ENCODE results near the gene LGALS7B. TPM values are rescaled to one million over a fixed set of nuclear protein-coding genes. Genes with fewer than 3 reads are reported as not detected.

Gene LGALS7B
- total RNA-seq, 2 experiments from 2014 or later = not detected

- Histone ChIP-seq H3K4me3 (ENCODE audit: low read length) (peak overlapping the region; percentile 73), H3K4me1 (ENCODE audit: insufficient read depth, low read length) (peaks cover 34% of the 10 kb centered on the region), H3K27me3 (ENCODE audit: control insufficient read depth in 1 of 2, insufficient read depth in 2 of 2, low read length in 2 of 2) (no peaks in the 10 kb centered on the region), H3K9me3 (ENCODE audit: control insufficient read depth in 1 of 2, insufficient read depth in 1 of 2, low read length in 2 of 2) (no peaks in the 10 kb centered on the region), H3K36me3 (ENCODE audit: insufficient read depth, low read length) (peaks cover 40% of the 10 kb centered on the region), H3K27ac (ENCODE audit: low read depth in 1 of 2, low read length in 2 of 2) (peak overlapping the region; percentile 69 to 74)
- ChIA-PET CTCF (interaction anchor here (0.6 to 2.9 kb wide), 7 partner anchors 11 to 195 kb away, joined by 3 to 15 read pairs (median 5); partner anchors contain the start of genes MRPS12 and SARS2), POLR2A (interaction anchor here (0.9 to 3.5 kb wide), 15 partner anchors 10 to 457 kb away, joined by 3 to 61 read pairs (median 11); partner anchors contain the start of genes ACTN4, FAM98C, HNRNPL and MRPS12)
- peak overlapping the region; percentile 92 for H3K27ac Mint-ChIP-seq
- no peaks in the 10 kb centered on the region for H3K9me3 Mint-ChIP-seq
- peaks cover 58% of the 10 kb centered on the region for H3K36me3 Mint-ChIP-seq (ENCODE audit: low read depth)
- peak; percentile 7 for ATAC-seq (ENCODE audit: poor library complexity)
- peak in 3 of 14 experiments; percentile 7 to 61 (median 44) for DNase-seq
- H3K4me3 Mint-ChIP-seq = peak overlapping the region; percentile 94
- H3K4me1 Mint-ChIP-seq (ENCODE audit: low read depth) = peaks cover 39% of the 10 kb centered on the region
- intact Hi-C loops (cut with DNase I, micrococcal nuclease) = loop anchor here (1.0 to 5.0 kb wide), 6 partner anchors 18 to 68 kb away; partner anchors contain the start of genes HNRNPL (in 1 of the 2), LGALS7B (in 1 of the 2), NFKBIB (in 1 of the 2) and SIRT2 (in 1 of the 2)
- TF ChIP-seq CTCF (IDR thresholded peaks at IDR 0.05) = no peak
- H3K27me3 Mint-ChIP-seq = no peaks in the 10 kb centered on the region
These were observed 42.2 kb downstream of the LGALS7B start for GRCh38 chr19:38831142-38831605.

- no peak overlapping the region for H3K27ac Mint-ChIP-seq
- DNase-seq = no peak
- peaks cover 23% of the 10 kb centered on the region for H3K4me1 Mint-ChIP-seq (ENCODE audit: low read depth)
- no peaks in the 10 kb centered on the region for H3K9me3 Mint-ChIP-seq
- POLR2A ChIA-PET = interaction anchor here (1.3 to 3.5 kb wide), 4 partner anchors 9 to 16 kb away, joined by 3 to 61 read pairs (median 20); partner anchors contain the start of gene HNRNPL
- ATAC-seq (ENCODE audit: poor library complexity) = no peak
- CTCF ChIA-PET = interaction anchor here (0.6 to 1.7 kb wide), 2 partner anchors 16 to 63 kb away, joined by 3 to 8 read pairs; no protein-coding TSS in a partner anchor
- H3K4me3 Mint-ChIP-seq = no peak overlapping the region
- H3K27ac ChIP-seq (ENCODE audit: low read depth in 1 of 2, low read length in 2 of 2) = no peak overlapping the region
- H3K9me3 ChIP-seq (ENCODE audit: control insufficient read depth in 1 of 2, insufficient read depth in 1 of 2, low read length in 2 of 2) = no peaks in the 10 kb centered on the region
- no peak overlapping the region for H3K4me3 ChIP-seq (ENCODE audit: low read length)
- peaks cover 58% of the 10 kb centered on the region for H3K36me3 Mint-ChIP-seq (ENCODE audit: low read depth)
- H3K27me3 Mint-ChIP-seq = no peaks in the 10 kb centered on the region
- TF ChIP-seq CTCF (IDR thresholded peaks at IDR 0.05) = no peak
- H3K36me3 ChIP-seq (ENCODE audit: insufficient read depth, low read length) = peaks cover 43% of the 10 kb centered on the region
- H3K27me3 ChIP-seq (ENCODE audit: control insufficient read depth in 1 of 2, insufficient read depth in 2 of 2, low read length in 2 of 2) = no peaks in the 10 kb centered on the region
- intact Hi-C loops (cut with DNase I, micrococcal nuclease) = loop anchor here in 1 of 2 experiments (5.0 kb wide), 1 partner anchor 46 kb away; the partner anchor contains the start of gene LGALS7B
- peaks cover 31% of the 10 kb centered on the region for H3K4me1 ChIP-seq (ENCODE audit: insufficient read depth, low read length)
These were observed 44.1 kb downstream of the LGALS7B start for GRCh38 chr19:38833092-38833425.

GRCh38 chr19:38834104-38834490 is 45.1 kb downstream of the LGALS7B start:
- Mint-ChIP-seq H3K4me1 (ENCODE audit: low read depth) (peaks cover 21% of the 10 kb centered on the region), H3K4me3 (no peak overlapping the region), H3K27me3 (no peaks in the 10 kb centered on the region), H3K27ac (no peak overlapping the region), H3K9me3 (no peaks in the 10 kb centered on the region), H3K36me3 (ENCODE audit: low read depth) (peaks cover 63% of the 10 kb centered on the region)
- Histone ChIP-seq H3K9me3 (ENCODE audit: control insufficient read depth in 1 of 2, insufficient read depth in 1 of 2, low read length in 2 of 2) (no peaks in the 10 kb centered on the region), H3K36me3 (ENCODE audit: insufficient read depth, low read length) (peaks cover 47% of the 10 kb centered on the region), H3K4me1 (ENCODE audit: insufficient read depth, low read length) (peaks cover 29% of the 10 kb centered on the region), H3K27me3 (ENCODE audit: control insufficient read depth in 1 of 2, insufficient read depth in 2 of 2, low read length in 2 of 2) (no peaks in the 10 kb centered on the region), H3K4me3 (ENCODE audit: low read length) (no peak overlapping the region), H3K27ac (ENCODE audit: low read depth in 1 of 2, low read length in 2 of 2) (no peak overlapping the region)
- TF ChIP-seq CTCF (IDR thresholded peaks at IDR 0.05) = no peak
- ChIA-PET CTCF (interaction anchor here (1.4 kb wide), 1 partner anchor 96 kb away, joined by 5 read pairs; the partner anchor contains the start of genes MRPS12 and SARS2), POLR2A (interaction anchor here (1.0 to 2.2 kb wide), 4 partner anchors 8 to 32 kb away, joined by 3 to 11 read pairs (median 4); partner anchors contain the start of gene HNRNPL)
- ATAC-seq (ENCODE audit: poor library complexity) (no peak), DNase-seq (no peak)
- intact Hi-C loops (cut with DNase I, micrococcal nuclease) = loop anchor here in 1 of 2 experiments (5.0 kb wide), 1 partner anchor 47 kb away; the partner anchor contains the start of gene LGALS7B
